H1 (cell line): Measurements from ENCODE around the gene CCL15.
"Not testable (repeated sequence)": the region's sequence is repeated elsewhere in the genome, so short reads cannot be mapped to it uniquely, and the experiment has no call there.

Experiments
- CREB1 ChIP-seq: IDR thresholded peaks from 2 replicates; pipeline ENCODE4 v1.6.1; 2012; ENCODE audit warnings: inconsistent platforms
- EZH2 ChIP-seq: fragments of 200-600 bp; sonication (generic); IDR thresholded peaks from 2 replicates; pipeline ENCODE4 v1.7.1; 2012; ENCODE audit warnings: low read depth, mild to moderate bottlenecking, moderate library complexity, low read length, inconsistent platforms; ENCODE audit not compliant: severe bottlenecking
- GABPA ChIP-seq: IDR thresholded peaks from 2 replicates; pipeline ENCODE4 v1.6.1; 2011; ENCODE audit warnings: mild to moderate bottlenecking, low read length, moderate library complexity, borderline replicate concordance; ENCODE audit not compliant: insufficient read depth
- JUND ChIP-seq: IDR thresholded peaks from 2 replicates; pipeline ENCODE4 v1.6.1; 2011; ENCODE audit warnings: mild to moderate bottlenecking, improper control_type of control experiment, low read length
- POLR2AphosphoS5 ChIP-seq: IDR thresholded peaks from 2 replicates; pipeline ENCODE4 v1.6.1; 2011; ENCODE audit warnings: low read depth, low read length
- RAD21 ChIP-seq, 2 experiments: IDR thresholded peaks in 1 of 2; conservative IDR thresholded peaks in 1 of 2; 2 replicates each; pipeline ENCODE4 v1.6.1; 2011; ENCODE audit warnings: low read depth in 2 of 2, low read length in 2 of 2, improper control_type of control experiment in 1 of 2, inconsistent platforms in 1 of 2, mild to moderate bottlenecking in 1 of 2, moderate library complexity in 1 of 2
- SIN3A ChIP-seq, 2 experiments: IDR thresholded peaks in 1 of 2; conservative IDR thresholded peaks in 1 of 2; 2 replicates each; pipeline ENCODE4 v1.6.1; 2011 to 2012; ENCODE audit warnings: low read length in 2 of 2, improper control_type of control experiment in 1 of 2, low read depth in 1 of 2, mild to moderate bottlenecking in 1 of 2
- SIX5 ChIP-seq: IDR thresholded peaks from 2 replicates; pipeline ENCODE4 v1.6.1; 2011; ENCODE audit warnings: mild to moderate bottlenecking, low read depth, low read length
- SP1 ChIP-seq: IDR thresholded peaks from 2 replicates; pipeline ENCODE4 v1.6.1; 2011; ENCODE audit warnings: low read depth, low read length
- YY1 ChIP-seq: IDR thresholded peaks from 2 replicates; pipeline ENCODE4 v1.6.1; 2011; ENCODE audit warnings: low read depth, mild to moderate bottlenecking, low read length
- ZNF274 ChIP-seq: IDR thresholded peaks from 2 replicates; pipeline ENCODE4 v1.7.0; 2012; ENCODE audit warnings: low read length, borderline replicate concordance; ENCODE audit errors: extremely low read depth
- TF ChIP-seq, protein P1 (sequence below): IDR thresholded peaks from 2 replicates; pipeline ENCODE4 v1.6.1; 2012; ENCODE audit warnings: inconsistent platforms
- TF ChIP-seq, protein P2 (sequence below), 3 experiments: IDR thresholded peaks; 1 replicate in 2 of 3; 2 replicates in 1 of 3; pipeline versions ENCODE4 v1.5.1 to v1.6.1; 2011; ENCODE audit warnings: low read length in 3 of 3, mild to moderate bottlenecking in 3 of 3, inconsistent platforms in 2 of 3, low read depth in 1 of 3, moderate library complexity in 1 of 3; ENCODE audit not compliant: insufficient read depth in 1 of 3; ENCODE audit errors: control extremely low read depth in 1 of 3
- TF ChIP-seq, protein P3 (sequence below): IDR thresholded peaks from 2 replicates; pipeline ENCODE4 v1.6.1; 2011; ENCODE audit warnings: low read length, improper control_type of control experiment

DNA sequence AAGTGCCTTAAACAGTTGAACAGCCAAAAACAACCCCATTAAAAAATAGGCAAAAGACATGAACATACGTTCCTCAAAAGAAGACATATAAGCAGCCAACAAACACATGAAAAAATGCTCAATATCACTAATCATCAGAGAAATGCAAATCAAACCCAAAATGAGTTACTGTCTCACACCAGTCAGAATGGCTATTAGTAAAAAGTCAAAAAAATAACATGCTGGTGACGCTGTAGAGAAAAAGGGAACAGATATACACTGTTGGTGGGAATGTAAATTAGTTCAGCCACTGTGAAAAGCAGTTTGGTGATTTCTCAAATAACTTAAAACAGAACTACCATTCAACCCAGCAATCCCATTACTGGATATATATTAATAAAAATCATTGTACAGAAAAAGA lies 6.0 kb downstream of the CCL15 start:
- not testable (repeated sequence) for TF ChIP-seq YY1; POLR2AphosphoS5; SIN3A (conservative IDR thresholded peaks at IDR 0.05 in 1 of 2, IDR thresholded peaks at IDR 0.05 in 1 of 2; ENCODE audit: low read depth in 1 of 2, low read length in 2 of 2); EZH2; SIX5; RAD21 (IDR thresholded peaks at IDR 0.05 in 1 of 2, conservative IDR thresholded peaks at IDR 0.05 in 1 of 2; ENCODE audit: low read depth in 2 of 2, low read length in 2 of 2); JUND; SP1; GABPA; CREB1; ZNF274
- TF ChIP-seq, protein P1, sequence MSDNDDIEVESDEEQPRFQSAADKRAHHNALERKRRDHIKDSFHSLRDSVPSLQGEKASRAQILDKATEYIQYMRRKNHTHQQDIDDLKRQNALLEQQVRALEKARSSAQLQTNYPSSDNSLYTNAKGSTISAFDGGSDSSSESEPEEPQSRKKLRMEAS, result not testable (repeated sequence)
- TF ChIP-seq, protein P2, sequence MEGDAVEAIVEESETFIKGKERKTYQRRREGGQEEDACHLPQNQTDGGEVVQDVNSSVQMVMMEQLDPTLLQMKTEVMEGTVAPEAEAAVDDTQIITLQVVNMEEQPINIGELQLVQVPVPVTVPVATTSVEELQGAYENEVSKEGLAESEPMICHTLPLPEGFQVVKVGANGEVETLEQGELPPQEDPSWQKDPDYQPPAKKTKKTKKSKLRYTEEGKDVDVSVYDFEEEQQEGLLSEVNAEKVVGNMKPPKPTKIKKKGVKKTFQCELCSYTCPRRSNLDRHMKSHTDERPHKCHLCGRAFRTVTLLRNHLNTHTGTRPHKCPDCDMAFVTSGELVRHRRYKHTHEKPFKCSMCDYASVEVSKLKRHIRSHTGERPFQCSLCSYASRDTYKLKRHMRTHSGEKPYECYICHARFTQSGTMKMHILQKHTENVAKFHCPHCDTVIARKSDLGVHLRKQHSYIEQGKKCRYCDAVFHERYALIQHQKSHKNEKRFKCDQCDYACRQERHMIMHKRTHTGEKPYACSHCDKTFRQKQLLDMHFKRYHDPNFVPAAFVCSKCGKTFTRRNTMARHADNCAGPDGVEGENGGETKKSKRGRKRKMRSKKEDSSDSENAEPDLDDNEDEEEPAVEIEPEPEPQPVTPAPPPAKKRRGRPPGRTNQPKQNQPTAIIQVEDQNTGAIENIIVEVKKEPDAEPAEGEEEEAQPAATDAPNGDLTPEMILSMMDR (IDR thresholded peaks at IDR 0.05; ENCODE audit: control extremely low read depth in 1 of 3, insufficient read depth in 1 of 3, low read depth in 1 of 3, low read length in 3 of 3), result not testable (repeated sequence)
- TF ChIP-seq, protein P3, sequence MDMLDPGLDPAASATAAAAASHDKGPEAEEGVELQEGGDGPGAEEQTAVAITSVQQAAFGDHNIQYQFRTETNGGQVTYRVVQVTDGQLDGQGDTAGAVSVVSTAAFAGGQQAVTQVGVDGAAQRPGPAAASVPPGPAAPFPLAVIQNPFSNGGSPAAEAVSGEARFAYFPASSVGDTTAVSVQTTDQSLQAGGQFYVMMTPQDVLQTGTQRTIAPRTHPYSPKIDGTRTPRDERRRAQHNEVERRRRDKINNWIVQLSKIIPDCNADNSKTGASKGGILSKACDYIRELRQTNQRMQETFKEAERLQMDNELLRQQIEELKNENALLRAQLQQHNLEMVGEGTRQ, result not testable (repeated sequence)
